Neural cell (in vitro differentiated cells): Measurements from ENCODE around the gene VPS39. TPM values are rescaled to one million over a fixed set of nuclear protein-coding genes. Genes with fewer than 3 reads are reported as not detected.

Experiments used
- H2AFZ ChIP-seq: fragments of 200-600, 300-800 bp; sonication (generic), shearing (Covaris generic); 2 replicates; pipeline ENCODE4 v1.6.0; 2014; ENCODE audit warnings: low read depth, mild to moderate bottlenecking, antibody characterized with exemption, low read length, moderate library complexity
- H3F3A ChIP-seq: fragments of 200-600 bp; shearing (Covaris generic); 2 replicates; pipeline ENCODE4 v1.6.1; 2016; ENCODE audit warnings: mild to moderate bottlenecking, moderate library complexity, mixed read lengths, antibody characterized with exemption, low read length; ENCODE audit not compliant: insufficient read depth, poor library complexity, severe bottlenecking
- H3K27ac ChIP-seq: fragments of 200-600, 300-800 bp; sonication (generic), shearing (Covaris generic); 2 replicates; pipeline ENCODE4 v1.5.1; 2014; ENCODE audit warnings: mild to moderate bottlenecking, low read length, moderate library complexity
- H3K27me3 ChIP-seq: fragments of 300-800, 200-600 bp; sonication (generic), shearing (Covaris generic); 2 replicates; pipeline ENCODE4 v1.6.0; 2014; ENCODE audit warnings: mild to moderate bottlenecking, low read depth, low read length, moderate library complexity; ENCODE audit not compliant: insufficient read depth
- H3K36me3 ChIP-seq: fragments of 300-800, 200-600 bp; sonication (generic), shearing (Covaris generic); 2 replicates; pipeline ENCODE4 v1.5.1; 2014; ENCODE audit warnings: mild to moderate bottlenecking, antibody characterized with exemption, low read length, moderate library complexity; ENCODE audit not compliant: insufficient read depth
- H3K4me2 ChIP-seq: fragments of 300-800, 200-600 bp; sonication (generic), shearing (Covaris generic); 2 replicates; pipeline ENCODE4 v1.6.0; 2014; ENCODE audit warnings: mild to moderate bottlenecking, low read length
- H3K4me3 ChIP-seq: fragments of 300-800, 200-600 bp; sonication (generic), shearing (Covaris generic); 2 replicates; pipeline ENCODE4 v1.5.1; 2014; ENCODE audit warnings: mild to moderate bottlenecking, low read length, moderate library complexity
- H3K79me2 ChIP-seq: fragments of 200-600 bp; shearing (Covaris generic); replicated peaks from 2 replicates; pipeline ENCODE4 v1.6.0; 2014; ENCODE audit warnings: mild to moderate bottlenecking, low read length, moderate library complexity; ENCODE audit not compliant: insufficient read depth
- H3K9ac ChIP-seq: fragments of 300-800, 200-600 bp; sonication (generic), shearing (Covaris generic); 2 replicates; pipeline ENCODE4 v1.6.1; 2016; ENCODE audit warnings: mild to moderate bottlenecking, low read length, mixed read lengths
- H3K9me2 ChIP-seq: fragments of 200-600 bp; shearing (Covaris generic); 2 replicates; pipeline ENCODE4 v1.6.1; 2016; ENCODE audit warnings: mild to moderate bottlenecking, low read length, mixed read lengths; ENCODE audit not compliant: insufficient read depth
- H3K9me3 ChIP-seq: fragments of 200-600, 300-800 bp; sonication (generic), shearing (Covaris generic); 2 replicates; pipeline ENCODE4 v1.6.1; 2016; ENCODE audit warnings: mild to moderate bottlenecking, mixed run types, low read length, moderate library complexity, mixed read lengths
- H4K20me1 ChIP-seq: fragments of 200-600 bp; shearing (Covaris generic); 2 replicates; pipeline ENCODE4 v1.6.1; 2016; ENCODE audit warnings: mild to moderate bottlenecking, mixed run types; ENCODE audit not compliant: insufficient read depth
- EP300 ChIP-seq: fragments of 450-650 bp; conservative IDR thresholded peaks from 2 replicates; pipeline ENCODE4 v1.6.1; 2014; ENCODE audit warnings: antibody characterized with exemption, mild to moderate bottlenecking, moderate library complexity; ENCODE audit not compliant: poor library complexity, severe bottlenecking
- EZH2 ChIP-seq: fragments of 200-600, 300-800 bp; shearing (Covaris generic), sonication (generic); IDR thresholded peaks from 2 replicates; pipeline ENCODE4 v1.6.1; 2014; ENCODE audit warnings: antibody characterized with exemption, low read length, borderline replicate concordance, mild to moderate bottlenecking; ENCODE audit not compliant: insufficient read depth, poor library complexity, severe bottlenecking
- MXI1 ChIP-seq: fragments of 450-650 bp; conservative IDR thresholded peaks from 2 replicates; pipeline ENCODE4 v1.6.1; 2014; ENCODE audit warnings: antibody characterized with exemption, mild to moderate bottlenecking; ENCODE audit not compliant: poor library complexity, severe bottlenecking
- POLR2AphosphoS5 ChIP-seq: IDR thresholded peaks from 2 replicates; pipeline ENCODE4 v1.6.1; 2012
- RAD21 ChIP-seq: fragments of 450-650 bp; conservative IDR thresholded peaks from 2 replicates; pipeline ENCODE4 v1.6.1; 2014; ENCODE audit warnings: antibody characterized with exemption, mild to moderate bottlenecking, moderate library complexity
- REST ChIP-seq: IDR thresholded peaks from 2 replicates; pipeline ENCODE4 v1.6.1; 2012; ENCODE audit warnings: borderline replicate concordance
- SMC3 ChIP-seq: fragments of 450-650 bp; conservative IDR thresholded peaks from 2 replicates; pipeline ENCODE4 v1.6.1; 2014; ENCODE audit warnings: antibody characterized with exemption, mild to moderate bottlenecking, moderate library complexity; ENCODE audit not compliant: poor library complexity
- TAF1 ChIP-seq: IDR thresholded peaks from 2 replicates; pipeline ENCODE4 v1.6.1; 2012; ENCODE audit warnings: low read depth
- polyA plus RNA-seq: library from polyadenylated mRNA; depleted of rRNA; stranded (reverse); fragments of >200 nt; gene quantifications from 2 replicates; pipeline ENCODE4 v1.2.3, GENCODE V29; 2014
- TF ChIP-seq, protein P1 (sequence below): fragments of 450-650 bp; IDR thresholded peaks from 2 replicates; pipeline ENCODE4 v1.5.1; 2014; ENCODE audit warnings: antibody characterized with exemption, mild to moderate bottlenecking, moderate library complexity; ENCODE audit not compliant: poor library complexity, severe bottlenecking

VPS39 gene
- polyA plus RNA-seq, 1 donor from 2014 or later: 59.9 TPM

DNA sequence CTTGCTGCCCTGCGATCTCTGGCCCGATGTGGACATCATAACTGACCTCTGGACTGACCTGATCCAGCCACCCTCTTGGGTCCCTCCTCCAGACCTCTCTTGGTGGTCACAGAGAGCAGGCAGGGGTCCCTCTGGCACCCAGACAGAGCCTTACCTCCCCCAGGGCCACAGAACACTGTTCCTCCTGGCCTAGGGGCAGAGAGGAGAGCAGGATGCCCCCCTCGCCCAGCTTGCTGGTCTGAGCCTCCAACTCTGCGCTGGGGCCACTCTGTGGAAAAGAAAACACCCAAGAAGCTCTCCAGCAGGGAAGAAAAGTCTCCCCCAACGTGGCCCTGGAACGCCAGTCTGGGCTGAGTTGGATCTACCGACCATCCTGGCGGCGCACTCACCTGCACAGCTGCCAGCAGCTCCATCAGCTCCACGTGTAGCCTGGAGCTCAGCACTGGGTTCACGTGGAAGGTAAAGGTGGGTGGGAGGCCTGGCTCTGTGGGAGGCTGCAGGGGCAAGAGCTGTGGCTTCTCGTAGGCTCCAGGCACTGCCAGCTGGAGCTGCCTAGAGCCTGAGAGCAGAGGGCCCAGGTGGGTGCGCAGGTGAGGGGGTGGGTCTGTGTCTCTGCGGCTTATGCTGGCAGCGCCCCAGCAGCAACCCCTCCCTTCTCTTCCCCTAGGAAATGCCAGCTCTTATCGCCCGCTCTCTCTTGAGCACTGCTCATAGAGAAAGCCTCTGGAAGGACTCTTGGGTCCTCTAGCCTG lies 57.7 kb downstream of the VPS39 start:
- H3K4me2 ChIP-seq: no peak overlapping the region
- H3F3A ChIP-seq: no peaks in the 10 kb centered on the region
- H2AFZ ChIP-seq: no peak overlapping the region
- TF ChIP-seq EZH2 (no peak), EP300 (no peak), RAD21 (no peak), POLR2AphosphoS5 (no peak), TAF1 (no peak), SMC3 (no peak), REST (no peak), MXI1 (no peak)
- TF ChIP-seq, protein P1, sequence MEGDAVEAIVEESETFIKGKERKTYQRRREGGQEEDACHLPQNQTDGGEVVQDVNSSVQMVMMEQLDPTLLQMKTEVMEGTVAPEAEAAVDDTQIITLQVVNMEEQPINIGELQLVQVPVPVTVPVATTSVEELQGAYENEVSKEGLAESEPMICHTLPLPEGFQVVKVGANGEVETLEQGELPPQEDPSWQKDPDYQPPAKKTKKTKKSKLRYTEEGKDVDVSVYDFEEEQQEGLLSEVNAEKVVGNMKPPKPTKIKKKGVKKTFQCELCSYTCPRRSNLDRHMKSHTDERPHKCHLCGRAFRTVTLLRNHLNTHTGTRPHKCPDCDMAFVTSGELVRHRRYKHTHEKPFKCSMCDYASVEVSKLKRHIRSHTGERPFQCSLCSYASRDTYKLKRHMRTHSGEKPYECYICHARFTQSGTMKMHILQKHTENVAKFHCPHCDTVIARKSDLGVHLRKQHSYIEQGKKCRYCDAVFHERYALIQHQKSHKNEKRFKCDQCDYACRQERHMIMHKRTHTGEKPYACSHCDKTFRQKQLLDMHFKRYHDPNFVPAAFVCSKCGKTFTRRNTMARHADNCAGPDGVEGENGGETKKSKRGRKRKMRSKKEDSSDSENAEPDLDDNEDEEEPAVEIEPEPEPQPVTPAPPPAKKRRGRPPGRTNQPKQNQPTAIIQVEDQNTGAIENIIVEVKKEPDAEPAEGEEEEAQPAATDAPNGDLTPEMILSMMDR: no peak
- no peaks in the 10 kb centered on the region for H3K79me2 ChIP-seq
- H4K20me1 ChIP-seq: no peaks in the 10 kb centered on the region
- no peaks in the 10 kb centered on the region for H3K36me3 ChIP-seq
- no peaks in the 10 kb centered on the region for H3K27me3 ChIP-seq
- H3K9me2 ChIP-seq: no peaks in the 10 kb centered on the region
- no peak overlapping the region for H3K4me3 ChIP-seq
- H3K9me3 ChIP-seq: no peaks in the 10 kb centered on the region
- no peak overlapping the region for H3K27ac ChIP-seq
- H3K9ac ChIP-seq: no peak overlapping the region

- Histone ChIP-seq H3K36me3 (no peaks in the 10 kb centered on the region), H3K9me3 (no peaks in the 10 kb centered on the region), H3K27ac (no peak overlapping the region), H3F3A (no peaks in the 10 kb centered on the region), H3K4me2 (no peak overlapping the region), H3K79me2 (no peaks in the 10 kb centered on the region), H2AFZ (no peak overlapping the region), H3K27me3 (no peaks in the 10 kb centered on the region), H3K4me3 (no peak overlapping the region), H4K20me1 (no peaks in the 10 kb centered on the region), H3K9me2 (no peaks in the 10 kb centered on the region), H3K9ac (no peak overlapping the region)
- TF ChIP-seq MXI1: no peak
- TF ChIP-seq POLR2AphosphoS5: no peak
- TF ChIP-seq SMC3: no peak
- no peak for TF ChIP-seq EZH2
- TF ChIP-seq, protein P1: no peak
- no peak for TF ChIP-seq TAF1
- no peak for TF ChIP-seq REST
- no peak for TF ChIP-seq EP300
- TF ChIP-seq RAD21: no peak
These were observed 58.4 kb downstream of the VPS39 start for GRCh38 chr15:42149493-42150218.
